Esophagus squamous epithelium (tissue), 5 donors: ENCODE measurements around the gene SPANXN4. TPM values are rescaled to one million over a fixed set of nuclear protein-coding genes. Genes with fewer than 3 reads are reported as not detected.

Experiments used
- DNase-seq: peaks from one replicate; lab custom pipeline; 2025; lab: John Stamatoyannopoulos, UW
- H3K27ac ChIP-seq, 4 donors: fragments of 200-600 bp; sonication (generic); one replicate each; pipeline ENCODE4 v1.5.1; 2016 to 2019; ENCODE audit warnings: mild to moderate bottlenecking in 1 of 4
- H3K27me3 ChIP-seq, 4 donors: fragments of 200-600 bp; sonication (generic); 1 replicate in 3 of 4; 2 replicates in 1 of 4; pipeline versions ENCODE4 v1.5.1 to v1.6.0; 2017 to 2021; ENCODE audit warnings: antibody characterized with exemption in 1 of 4
- H3K36me3 ChIP-seq, 3 donors: fragments of 200-600 bp; sonication (generic); one replicate each; pipeline ENCODE4 v1.5.1; 2016 to 2019
- H3K4me1 ChIP-seq, 3 donors: fragments of 200-600 bp; sonication (generic); one replicate each; pipeline ENCODE4 v1.5.1; 2017 to 2019
- H3K4me3 ChIP-seq, 4 donors: fragments of 200-600 bp; sonication (generic); 1 replicate in 3 of 4; 2 replicates in 1 of 4; pipeline ENCODE4 v1.5.1; 2016 to 2019; ENCODE audit warnings: mild to moderate bottlenecking in 2 of 4, moderate library complexity in 1 of 4
- H3K9me3 ChIP-seq, 3 donors: fragments of 200-600 bp; sonication (generic); one replicate each; pipeline ENCODE4 v1.5.1; 2016 to 2019
- POLR2A ChIP-seq, 4 donors: fragments of 450-650 bp; IDR thresholded peaks; one replicate each; pipeline ENCODE4 v1.6.1; 2017; ENCODE audit warnings: antibody characterized with exemption in 4 of 4, mild to moderate bottlenecking in 4 of 4, moderate library complexity in 3 of 4
- WGBS, 2 donors: methylation state at CpG; one replicate each; pipeline ENCODE4 v1.1.5; 2018; 5-methylcytosine and 5-hydroxymethylcytosine counted together
- intact Hi-C: fragments of 100-400 bp; cut with DNase I; formaldehyde crosslinking; loops from one replicate; pipeline ENCODE4 v1.15.0; 2022
- total RNA-seq, 4 donors: library from RNA; depleted of rRNA; stranded (reverse); fragments of >200 nt; gene quantifications; one replicate each; pipeline ENCODE4 v1.1.0, GENCODE V29; 2016
- TF ChIP-seq, protein P1 (sequence below), 6 experiments: fragments of 450-650 bp in 4 of 6; fragments of 200-600 bp in 2 of 6; sonication (generic) in 2 of 6; IDR thresholded peaks; one replicate each; pipeline ENCODE4 v1.5.1; 2016 to 2019; ENCODE audit warnings: antibody characterized with exemption in 6 of 6, mild to moderate bottlenecking in 4 of 6, moderate library complexity in 4 of 6
- donor health status: DM: yes; HTN: yes; CAD: no.

The SPANXN4 gene
- total RNA-seq, 4 donors from 2014 or later, result not detected

DNA sequence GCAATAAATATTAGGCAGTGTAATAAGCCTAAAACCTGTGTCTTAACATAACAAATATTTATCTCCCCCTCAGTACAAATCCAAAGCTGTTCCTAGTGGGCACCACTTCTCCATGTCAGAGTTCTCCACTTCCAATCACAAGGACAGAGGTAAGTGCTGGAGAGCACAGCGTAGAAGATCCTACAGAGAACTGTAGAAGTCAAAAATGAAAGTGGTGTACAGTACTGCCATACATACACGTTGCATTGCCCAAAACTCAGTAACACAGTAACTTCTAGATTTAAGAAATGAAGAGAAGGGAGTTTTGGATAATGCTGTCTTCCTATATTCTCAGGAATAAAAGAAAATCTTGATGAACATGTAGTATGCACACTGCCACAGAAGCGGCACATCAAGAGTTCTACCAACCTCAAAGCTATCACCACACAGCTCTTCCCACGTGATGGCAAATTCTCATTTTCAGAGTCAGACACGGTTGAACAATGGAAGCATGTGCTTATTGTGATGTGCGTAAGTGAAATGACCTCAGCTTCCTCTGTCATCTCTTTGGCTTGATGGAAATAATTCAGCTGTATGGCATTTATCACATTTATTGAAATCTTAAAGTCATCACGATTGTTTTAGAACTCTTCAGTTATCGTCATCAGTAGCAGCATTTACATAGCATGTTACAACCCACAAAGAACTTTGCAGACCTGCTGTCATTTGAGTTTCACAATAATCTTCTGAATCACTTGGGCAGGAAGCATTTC, 27.1 kb upstream of the SPANXN4 start:
- Histone ChIP-seq H3K9me3 (no peaks in the 10 kb centered on the region), H3K27me3 (no peaks in the 10 kb centered on the region), H3K4me1 (no peaks in the 10 kb centered on the region), H3K4me3 (no peak overlapping the region), H3K36me3 (no peaks in the 10 kb centered on the region), H3K27ac (no peak overlapping the region)
- no peak for DNase-seq
- TF ChIP-seq, protein P1, sequence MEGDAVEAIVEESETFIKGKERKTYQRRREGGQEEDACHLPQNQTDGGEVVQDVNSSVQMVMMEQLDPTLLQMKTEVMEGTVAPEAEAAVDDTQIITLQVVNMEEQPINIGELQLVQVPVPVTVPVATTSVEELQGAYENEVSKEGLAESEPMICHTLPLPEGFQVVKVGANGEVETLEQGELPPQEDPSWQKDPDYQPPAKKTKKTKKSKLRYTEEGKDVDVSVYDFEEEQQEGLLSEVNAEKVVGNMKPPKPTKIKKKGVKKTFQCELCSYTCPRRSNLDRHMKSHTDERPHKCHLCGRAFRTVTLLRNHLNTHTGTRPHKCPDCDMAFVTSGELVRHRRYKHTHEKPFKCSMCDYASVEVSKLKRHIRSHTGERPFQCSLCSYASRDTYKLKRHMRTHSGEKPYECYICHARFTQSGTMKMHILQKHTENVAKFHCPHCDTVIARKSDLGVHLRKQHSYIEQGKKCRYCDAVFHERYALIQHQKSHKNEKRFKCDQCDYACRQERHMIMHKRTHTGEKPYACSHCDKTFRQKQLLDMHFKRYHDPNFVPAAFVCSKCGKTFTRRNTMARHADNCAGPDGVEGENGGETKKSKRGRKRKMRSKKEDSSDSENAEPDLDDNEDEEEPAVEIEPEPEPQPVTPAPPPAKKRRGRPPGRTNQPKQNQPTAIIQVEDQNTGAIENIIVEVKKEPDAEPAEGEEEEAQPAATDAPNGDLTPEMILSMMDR (IDR thresholded peaks at IDR 0.05), result no peak
- no peak for TF ChIP-seq POLR2A (IDR thresholded peaks at IDR 0.05)
- WGBS, 2 donors, result 71 to 77% methylated on average over 7 to 8 of the region's 8 CpGs
- intact Hi-C loops, result no loop called here

DNA sequence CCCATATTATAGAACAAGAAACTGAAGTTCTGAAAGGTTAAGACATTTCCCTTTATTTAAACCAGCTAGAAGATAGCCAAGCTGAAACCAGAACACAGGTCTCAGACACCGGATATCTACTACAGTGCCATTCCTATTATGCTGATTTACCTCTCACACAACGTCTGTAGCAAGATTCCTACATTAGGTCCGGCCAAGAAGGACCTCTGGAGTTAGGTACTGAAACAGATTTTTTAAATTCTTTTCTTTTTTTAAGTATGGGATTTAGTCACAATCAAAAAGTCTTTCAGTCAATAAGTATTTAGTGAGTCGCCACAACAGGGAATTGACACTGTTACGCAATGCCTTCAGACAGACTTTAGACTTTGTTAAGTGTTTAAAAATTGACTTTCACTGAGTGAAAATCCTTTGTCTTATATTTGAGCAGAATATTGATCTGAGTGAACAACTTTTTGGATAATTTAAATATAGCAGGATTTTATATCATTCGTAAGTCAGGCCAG, 26.5 kb upstream of the SPANXN4 start:
- TF ChIP-seq, protein P1 (IDR thresholded peaks at IDR 0.05), result no peak
- TF ChIP-seq POLR2A (IDR thresholded peaks at IDR 0.05), result no peak
- Histone ChIP-seq H3K4me1 (no peaks in the 10 kb centered on the region), H3K27ac (no peak overlapping the region), H3K27me3 (no peaks in the 10 kb centered on the region), H3K9me3 (no peaks in the 10 kb centered on the region), H3K36me3 (no peaks in the 10 kb centered on the region), H3K4me3 (no peak overlapping the region)
- intact Hi-C loops, result no loop called here
- WGBS, 2 donors, result 63 to 68% methylated on average over 6 of the region's 6 CpGs
- DNase-seq, result no peak

DNA sequence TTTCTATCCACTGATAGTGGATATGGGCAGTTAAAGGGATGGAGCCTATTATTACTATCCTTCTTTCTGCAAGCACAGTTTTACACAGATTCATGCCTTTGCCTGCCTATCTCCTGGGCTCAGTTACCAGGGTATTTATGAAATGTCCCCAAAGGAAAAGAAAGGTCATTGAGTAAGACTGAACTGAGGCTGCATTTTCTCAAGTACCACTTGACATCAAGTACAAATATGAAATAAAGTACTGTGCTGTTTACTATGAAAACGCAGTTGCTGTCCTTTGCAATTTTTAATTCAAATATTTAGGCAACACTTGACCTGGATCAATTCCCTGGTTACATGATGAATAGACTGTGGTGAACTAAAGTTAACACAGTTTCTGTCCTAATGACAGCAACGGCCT, 23.5 kb upstream of the SPANXN4 start:
- Histone ChIP-seq H3K27ac (no peak overlapping the region), H3K27me3 (no peaks in the 10 kb centered on the region), H3K36me3 (no peaks in the 10 kb centered on the region), H3K4me3 (no peak overlapping the region), H3K4me1 (no peaks in the 10 kb centered on the region), H3K9me3 (no peaks in the 10 kb centered on the region)
- WGBS, 2 donors, result 51 to 54% methylated on average over 2 of the region's 2 CpGs
- intact Hi-C loops, result no loop called here
- TF ChIP-seq POLR2A (IDR thresholded peaks at IDR 0.05), result no peak
- TF ChIP-seq, protein P1 (IDR thresholded peaks at IDR 0.05), result no peak
- DNase-seq, result no peak

DNA sequence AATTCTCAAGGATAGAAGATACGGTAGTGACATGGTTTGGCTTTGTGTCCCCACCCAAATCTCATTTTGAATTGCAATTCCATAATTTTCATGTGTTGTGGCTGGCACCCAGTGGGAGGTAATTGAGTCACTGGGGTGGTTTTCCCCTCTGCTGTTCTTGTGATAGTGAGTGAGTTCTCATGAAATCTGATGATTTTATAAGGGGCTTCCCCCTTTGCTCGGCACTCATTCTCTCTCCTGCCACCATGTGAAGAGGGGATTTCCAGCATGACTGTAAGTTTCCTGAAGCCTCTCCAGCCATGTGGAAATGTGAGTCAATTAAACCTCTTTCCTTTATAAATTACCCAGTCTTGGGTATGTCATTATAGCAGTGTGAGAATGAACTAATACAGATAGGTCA, 8.5 kb upstream of the SPANXN4 start:
- H3K27me3 ChIP-seq, result no peaks in the 10 kb centered on the region
- WGBS, 2 donors, result 66 to 69% methylated on average over 2 of the region's 2 CpGs
- H3K4me1 ChIP-seq, result no peaks in the 10 kb centered on the region
- intact Hi-C loops, result no loop called here
- no peaks in the 10 kb centered on the region for H3K9me3 ChIP-seq
- H3K27ac ChIP-seq, result no peak overlapping the region
- no peak for TF ChIP-seq POLR2A (IDR thresholded peaks at IDR 0.05)
- TF ChIP-seq, protein P1 (IDR thresholded peaks at IDR 0.05), result no peak
- no peaks in the 10 kb centered on the region for H3K36me3 ChIP-seq
- DNase-seq, result no peak
- no peak overlapping the region for H3K4me3 ChIP-seq

DNA sequence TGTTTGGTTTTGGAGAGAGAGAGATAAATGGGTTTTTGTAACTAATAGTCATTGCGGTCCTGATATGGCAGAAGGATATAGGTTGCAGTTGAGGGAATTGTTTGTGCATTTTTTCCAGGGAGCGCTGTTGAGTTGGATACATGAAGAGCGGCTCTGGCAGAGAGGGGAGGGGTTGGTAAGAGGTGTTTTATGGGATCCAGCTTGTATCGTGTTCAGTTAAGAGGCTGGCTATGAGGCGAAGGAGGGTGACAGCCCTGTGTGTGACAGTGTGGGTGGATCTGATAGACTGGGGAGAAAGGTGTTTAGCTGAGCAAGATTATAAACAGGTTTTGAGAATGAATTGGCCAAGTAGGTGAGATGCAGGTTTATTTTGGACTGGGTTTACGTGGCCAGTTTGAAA, 1.5 kb downstream of the SPANXN4 start:
- H3K4me1 ChIP-seq, result no peaks in the 10 kb centered on the region
- intact Hi-C loops, result no loop called here
- H3K27ac ChIP-seq, result no peak overlapping the region
- no peak for TF ChIP-seq POLR2A (IDR thresholded peaks at IDR 0.05)
- TF ChIP-seq, protein P1 (IDR thresholded peaks at IDR 0.05), result no peak
- H3K4me3 ChIP-seq, result no peak overlapping the region
- no peak for DNase-seq
- WGBS, 2 donors, result 62% methylated on average over 6 of the region's 6 CpGs
- no peaks in the 10 kb centered on the region for H3K9me3 ChIP-seq
- H3K36me3 ChIP-seq, result no peaks in the 10 kb centered on the region
- no peaks in the 10 kb centered on the region for H3K27me3 ChIP-seq
